Dermis microvascular lymphatic vessel endothelial cell (primary cell): ENCODE results near the gene PRXL2C. TPM values are rescaled to one million over a fixed set of nuclear protein-coding genes. Genes with fewer than 3 reads are reported as not detected.

ENCODE experiments used
- DNase-seq, 2 donors: peaks; one replicate each; pipeline versions ENCODE4 v3.0.0 to v3.0.0-alpha.2; 2010; ENCODE audit warnings: low read depth in 2 of 2
- total RNA-seq: library from RNA; depleted of rRNA; stranded (reverse); fragments of >200 nt; gene quantifications from 2 replicates; pipeline ENCODE4 v1.2.1, GENCODE V29; 2014

PRXL2C gene
- total RNA-seq, 1 donor from 2014 or later: 27.2 TPM

GRCh38 chr9:96612105-96612965, 42.8 kb downstream of the PRXL2C start:
- DNase-seq: peak; percentile 29 to 65

- DNase-seq: no peak
Observed at GRCh38 chr9:96611302-96611701, 43.8 kb downstream of the PRXL2C start.

GRCh38 chr9:96609732-96610131, 45.4 kb downstream of the PRXL2C start:
- no peak for DNase-seq

- DNase-seq: no peak
Observed at GRCh38 chr9:96607971-96608370, 47.1 kb downstream of the PRXL2C start.

GRCh38 chr9:96605328-96605727, 49.8 kb downstream of the PRXL2C start:
- DNase-seq: no peak

- no peak for DNase-seq
Observed at GRCh38 chr9:96604004-96604319, 51.2 kb downstream of the PRXL2C start.

- DNase-seq: no peak
Observed at GRCh38 chr9:96603305-96604003, 51.7 kb downstream of the PRXL2C start.

- no peak for DNase-seq
Observed at GRCh38 chr9:96599298-96599697, 55.8 kb downstream of the PRXL2C start.

- DNase-seq: no peak
Observed at GRCh38 chr9:96596601-96597111, 58.5 kb downstream of the PRXL2C start.

Other genes with a start within 250 kb of the PRXL2C start
- gene ZNF367, start 236.9 kb downstream of the PRXL2C start, total RNA-seq: 4.2 and 6.3 TPM in 2 replicates
- gene HABP4, start 205.1 kb downstream of the PRXL2C start, total RNA-seq: 6.0 and 6.1 TPM in 2 replicates
- gene CDC14B, start 35.5 kb downstream of the PRXL2C start, total RNA-seq: 5.6 and 8.7 TPM in 2 replicates
- gene ZNF510, start 122.8 kb upstream of the PRXL2C start, total RNA-seq: 11.8 and 12.8 TPM in 2 replicates
- gene ZNF782, start 199.2 kb upstream of the PRXL2C start, total RNA-seq: 2.6 and 3.0 TPM in 2 replicates